Right atrium auricular region (tissue), 2 donors: ENCODE data around the gene PRRC2C. TPM values are rescaled to one million over a fixed set of nuclear protein-coding genes. Genes with fewer than 3 reads are reported as not detected.

ENCODE experiments used
- DNase-seq: peaks from one replicate; pipeline ENCODE4 v3.0.0-alpha.2; 2019; ENCODE audit warnings: low spot score
- H3K27ac ChIP-seq, 2 donors: fragments of 200-600 bp; sonication (generic); 1 replicate in 1 of 2; 2 replicates in 1 of 2; pipeline ENCODE4 v1.5.1; 2016 to 2019
- H3K27me3 ChIP-seq, 2 donors: fragments of 200-600 bp; sonication (generic); one replicate each; pipeline versions ENCODE4 v1.5.1 to v1.6.0; 2017 to 2019
- H3K36me3 ChIP-seq: fragments of 200-600 bp; sonication (generic); one replicate; pipeline ENCODE4 v1.5.1; 2016
- H3K4me1 ChIP-seq, 2 donors: fragments of 200-600 bp; sonication (generic); one replicate each; pipeline versions ENCODE4 v1.5.1 to v1.6.0; 2017 to 2019
- H3K4me3 ChIP-seq, 2 donors: fragments of 200-600 bp; sonication (generic); 1 replicate in 1 of 2; 2 replicates in 1 of 2; pipeline ENCODE4 v1.5.1; 2017 to 2019; ENCODE audit warnings: mild to moderate bottlenecking in 1 of 2, moderate library complexity in 1 of 2
- H3K9me3 ChIP-seq, 2 donors: fragments of 200-600 bp; sonication (generic); one replicate each; pipeline ENCODE4 v1.5.1; 2019
- total RNA-seq, 2 donors: library from RNA; depleted of rRNA; stranded (reverse); fragments of >200 nt; gene quantifications; one replicate each; pipeline ENCODE4 v1.1.0, GENCODE V29; 2016
- TF ChIP-seq, protein P1 (sequence below), 2 donors: fragments of 200-600 bp; sonication (generic); IDR thresholded peaks; one replicate each; pipeline ENCODE4 v1.5.1; 2019; ENCODE audit warnings: antibody characterized with exemption in 2 of 2

PRRC2C gene
- total RNA-seq, 2 donors from 2014 or later = 45.2 to 49.4 TPM

DNA sequence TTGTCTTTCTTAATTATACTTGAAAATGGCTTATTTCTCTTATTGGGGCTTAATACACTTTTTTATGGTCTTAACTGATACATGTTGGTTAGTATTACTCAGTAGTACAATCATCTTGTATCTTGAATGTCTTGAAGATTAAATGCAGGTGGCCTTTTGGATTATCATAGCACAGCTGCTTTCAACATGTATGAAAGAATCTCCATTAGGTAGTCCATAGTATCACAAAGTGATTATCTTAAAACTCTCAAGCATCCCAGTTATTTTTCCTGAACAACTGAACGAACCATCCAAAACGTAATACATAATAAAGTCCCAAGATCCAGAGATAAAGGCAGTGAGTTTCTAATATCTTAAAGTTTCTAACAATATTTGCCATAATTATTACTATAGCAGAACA is 85.0 kb downstream of the PRRC2C start:
- no peak for DNase-seq
- Histone ChIP-seq H3K4me3 (no peak overlapping the region), H3K4me1 (no peaks in the 10 kb centered on the region), H3K36me3 (peaks cover 56% of the 10 kb centered on the region), H3K27ac (no peak overlapping the region), H3K9me3 (no peaks in the 10 kb centered on the region), H3K27me3 (no peaks in the 10 kb centered on the region)
- TF ChIP-seq, protein P1, sequence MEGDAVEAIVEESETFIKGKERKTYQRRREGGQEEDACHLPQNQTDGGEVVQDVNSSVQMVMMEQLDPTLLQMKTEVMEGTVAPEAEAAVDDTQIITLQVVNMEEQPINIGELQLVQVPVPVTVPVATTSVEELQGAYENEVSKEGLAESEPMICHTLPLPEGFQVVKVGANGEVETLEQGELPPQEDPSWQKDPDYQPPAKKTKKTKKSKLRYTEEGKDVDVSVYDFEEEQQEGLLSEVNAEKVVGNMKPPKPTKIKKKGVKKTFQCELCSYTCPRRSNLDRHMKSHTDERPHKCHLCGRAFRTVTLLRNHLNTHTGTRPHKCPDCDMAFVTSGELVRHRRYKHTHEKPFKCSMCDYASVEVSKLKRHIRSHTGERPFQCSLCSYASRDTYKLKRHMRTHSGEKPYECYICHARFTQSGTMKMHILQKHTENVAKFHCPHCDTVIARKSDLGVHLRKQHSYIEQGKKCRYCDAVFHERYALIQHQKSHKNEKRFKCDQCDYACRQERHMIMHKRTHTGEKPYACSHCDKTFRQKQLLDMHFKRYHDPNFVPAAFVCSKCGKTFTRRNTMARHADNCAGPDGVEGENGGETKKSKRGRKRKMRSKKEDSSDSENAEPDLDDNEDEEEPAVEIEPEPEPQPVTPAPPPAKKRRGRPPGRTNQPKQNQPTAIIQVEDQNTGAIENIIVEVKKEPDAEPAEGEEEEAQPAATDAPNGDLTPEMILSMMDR (IDR thresholded peaks at IDR 0.05) = no peak

DNA sequence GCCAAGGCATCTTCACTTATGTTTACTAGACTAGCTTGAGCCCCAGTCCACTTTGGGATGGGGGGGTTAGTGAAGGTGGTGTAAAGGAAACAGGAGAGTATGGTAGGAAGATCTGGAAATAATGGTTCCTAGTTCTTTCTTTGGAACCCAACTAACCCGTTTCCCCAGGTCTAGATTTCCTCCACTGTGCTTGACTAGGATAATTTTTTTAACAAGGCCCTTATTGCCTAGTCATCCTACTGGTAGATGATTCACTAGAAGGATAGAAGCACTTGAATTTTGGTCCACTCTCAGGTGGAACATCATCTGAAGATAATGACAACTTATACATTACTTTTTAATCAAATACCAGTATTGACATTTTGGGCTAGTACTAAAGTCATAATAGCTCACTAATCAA is 90.8 kb downstream of the PRRC2C start:
- no peaks in the 10 kb centered on the region for H3K27me3 ChIP-seq
- H3K9me3 ChIP-seq = no peaks in the 10 kb centered on the region
- TF ChIP-seq, protein P1 (IDR thresholded peaks at IDR 0.05) = no peak
- peaks cover 65% of the 10 kb centered on the region for H3K36me3 ChIP-seq
- no peak overlapping the region for H3K4me3 ChIP-seq
- H3K4me1 ChIP-seq = no peaks in the 10 kb centered on the region
- no peak overlapping the region for H3K27ac ChIP-seq
- no peak for DNase-seq

DNA sequence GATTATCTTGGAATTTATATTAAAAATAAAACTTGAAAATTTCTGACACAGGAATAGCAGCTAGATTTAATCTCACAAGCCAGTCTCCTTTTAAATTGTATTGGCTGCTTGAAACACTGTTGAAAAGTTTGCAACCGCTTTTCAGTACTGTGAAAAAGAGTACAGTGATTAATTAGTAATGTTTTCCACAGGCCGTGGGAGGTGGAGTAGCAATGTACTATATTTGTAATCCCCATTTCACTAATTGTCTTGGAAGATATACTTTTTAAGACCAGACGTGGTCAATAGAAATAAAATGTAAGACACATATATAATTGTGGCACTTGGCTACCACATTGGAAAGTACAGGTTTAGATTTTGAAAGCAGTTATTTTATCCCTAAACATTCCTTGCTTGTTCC is 95.9 kb downstream of the PRRC2C start:
- H3K27ac ChIP-seq = no peak overlapping the region
- no peaks in the 10 kb centered on the region for H3K9me3 ChIP-seq
- H3K4me1 ChIP-seq = no peaks in the 10 kb centered on the region
- H3K36me3 ChIP-seq = peaks cover 85% of the 10 kb centered on the region
- H3K27me3 ChIP-seq = no peaks in the 10 kb centered on the region
- TF ChIP-seq, protein P1 (IDR thresholded peaks at IDR 0.05) = no peak
- no peak overlapping the region for H3K4me3 ChIP-seq
- no peak for DNase-seq

DNA sequence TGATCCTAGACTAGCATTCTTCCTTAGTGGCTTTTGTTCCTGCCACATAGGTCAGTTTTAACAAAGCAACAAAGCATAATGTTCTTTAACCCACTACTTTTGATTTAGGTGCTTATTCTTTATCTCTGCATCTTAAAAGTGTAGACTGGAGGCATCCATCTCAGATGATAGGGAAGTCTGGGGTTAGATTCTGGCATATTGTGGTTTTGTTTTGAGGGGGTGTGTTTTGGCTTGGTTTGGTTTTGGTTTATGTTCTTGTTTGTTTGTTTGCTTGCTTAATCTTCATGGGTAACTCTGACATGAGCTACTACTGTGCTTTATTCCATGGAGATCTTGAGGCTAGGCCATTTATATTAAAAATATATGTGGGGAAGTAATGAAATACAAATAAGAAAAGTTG is 96.4 kb downstream of the PRRC2C start:
- H3K4me3 ChIP-seq = no peak overlapping the region
- DNase-seq = no peak
- no peaks in the 10 kb centered on the region for H3K27me3 ChIP-seq
- H3K4me1 ChIP-seq = no peaks in the 10 kb centered on the region
- no peak overlapping the region for H3K27ac ChIP-seq
- H3K36me3 ChIP-seq = peaks cover 82% of the 10 kb centered on the region
- TF ChIP-seq, protein P1 (IDR thresholded peaks at IDR 0.05) = no peak
- H3K9me3 ChIP-seq = no peaks in the 10 kb centered on the region

DNA sequence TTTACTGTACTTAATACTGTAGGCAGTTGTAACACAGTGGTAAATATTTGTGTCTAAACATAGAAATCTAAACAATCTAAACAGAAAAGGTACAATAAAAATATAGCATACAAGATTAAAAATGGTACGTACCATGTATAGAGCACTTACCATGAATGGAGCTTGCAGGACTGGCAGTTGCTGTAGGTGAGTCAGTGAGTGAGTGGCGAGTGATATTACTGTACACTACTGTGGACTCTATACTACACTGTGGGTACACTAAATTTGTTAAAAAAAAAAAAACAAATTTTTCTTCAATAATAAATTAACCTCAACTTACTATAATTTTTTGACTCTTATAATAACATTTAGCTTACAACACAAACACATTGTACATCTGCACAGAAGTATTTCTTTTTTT is 97.3 kb downstream of the PRRC2C start:
- Histone ChIP-seq H3K4me3 (no peak overlapping the region), H3K27ac (no peak overlapping the region), H3K9me3 (no peaks in the 10 kb centered on the region), H3K36me3 (peaks cover 82% of the 10 kb centered on the region), H3K4me1 (no peaks in the 10 kb centered on the region), H3K27me3 (no peaks in the 10 kb centered on the region)
- no peak for DNase-seq
- TF ChIP-seq, protein P1 (IDR thresholded peaks at IDR 0.05) = no peak

DNA sequence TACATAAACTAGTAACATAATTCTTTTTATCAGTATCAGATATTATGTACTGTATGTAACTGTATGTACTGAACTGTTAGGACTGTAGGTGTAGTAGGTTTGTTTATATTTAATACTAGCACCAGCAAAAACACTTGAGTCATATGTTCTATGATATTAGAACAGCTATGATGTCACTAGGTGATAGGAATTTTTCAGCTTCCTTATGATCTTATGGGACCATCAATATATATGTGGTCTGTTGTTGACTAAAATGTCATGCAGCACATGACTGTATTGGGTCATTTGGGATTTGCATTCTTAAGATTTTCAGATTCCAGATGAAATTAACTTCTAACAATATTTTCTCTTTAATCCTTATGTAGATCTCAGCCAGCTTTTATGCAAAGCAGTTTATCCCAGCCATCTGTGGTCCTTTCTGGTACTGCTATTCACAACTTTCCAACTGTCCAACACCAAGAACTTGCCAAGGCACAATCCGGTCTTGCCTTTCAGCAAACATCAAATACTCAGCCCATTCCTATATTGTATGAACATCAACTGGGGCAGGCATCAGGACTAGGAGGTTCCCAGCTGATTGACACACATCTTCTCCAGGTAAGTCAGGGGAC is 98.4 kb downstream of the PRRC2C start:
- DNase-seq = no peak
- Histone ChIP-seq H3K4me1 (no peaks in the 10 kb centered on the region), H3K36me3 (peaks cover 82% of the 10 kb centered on the region), H3K4me3 (no peak overlapping the region), H3K27me3 (no peaks in the 10 kb centered on the region), H3K27ac (no peak overlapping the region), H3K9me3 (no peaks in the 10 kb centered on the region)
- TF ChIP-seq, protein P1 (IDR thresholded peaks at IDR 0.05) = no peak
